OCI-LY3 (cell line): Measurements from ENCODE around the gene BCAR1.
"Not testable (repeated sequence)": the region's sequence is repeated elsewhere in the genome, so short reads cannot be mapped to it uniquely, and the experiment has no call there.

ENCODE experiments used
- H2AFZ ChIP-seq: fragments of 200-600, 300-600 bp; shearing (Covaris generic); 2 replicates; pipeline ENCODE4 v1.6.0; 2014; ENCODE audit warnings: antibody characterized with exemption, low read depth, low read length
- H3K27ac ChIP-seq: fragments of 200-600, 300-600 bp; sonication (generic); 2 replicates; pipeline ENCODE4 v1.5.1; 2014; ENCODE audit warnings: mild to moderate bottlenecking, low read length, moderate library complexity, mixed read lengths
- H3K27me3 ChIP-seq: fragments of 200-600, 300-600 bp; sonication (generic); 2 replicates; pipeline ENCODE4 v1.6.1; 2014; ENCODE audit warnings: low read depth, low read length, mixed read lengths
- H3K36me3 ChIP-seq: fragments of 200-600, 300-600 bp; sonication (generic); replicated peaks from 2 replicates; pipeline ENCODE3; 2014; ENCODE audit warnings: low read depth, low read length, mixed read lengths
- H3K4me1 ChIP-seq: fragments of 300-600, 200-600 bp; sonication (generic); 2 replicates; pipeline ENCODE4 v1.6.1; 2014; ENCODE audit warnings: low read length, mixed read lengths
- H3K4me2 ChIP-seq: fragments of 200-600, 300-600 bp; sonication (generic); 2 replicates; pipeline ENCODE4 v1.6.1; 2014; ENCODE audit warnings: low read length, mixed read lengths
- H3K4me3 ChIP-seq: fragments of 300-600, 200-600 bp; sonication (generic); 2 replicates; pipeline ENCODE4 v1.5.1; 2014; ENCODE audit warnings: antibody characterized with exemption, mild to moderate bottlenecking, low read length, moderate library complexity
- H3K79me2 ChIP-seq: fragments of 300-600, 200-600 bp; shearing (Covaris generic); 2 replicates; pipeline ENCODE4 v1.6.1; 2014; ENCODE audit warnings: mild to moderate bottlenecking, low read length, mixed read lengths
- H3K9ac ChIP-seq: fragments of 300-600, 200-600 bp; shearing (Covaris generic); 2 replicates; pipeline ENCODE4 v1.6.0; 2014; ENCODE audit warnings: mild to moderate bottlenecking, low read length, moderate library complexity
- H3K9me3 ChIP-seq: fragments of 200-600, 300-600 bp; shearing (Covaris generic); 2 replicates; pipeline ENCODE4 v1.6.1; 2014; ENCODE audit warnings: low read length, mixed read lengths; ENCODE audit not compliant: insufficient read depth
- H4K20me1 ChIP-seq: fragments of 200-600, 300-600 bp; sonication (generic); 2 replicates; pipeline ENCODE4 v1.6.1; 2016; ENCODE audit warnings: low read length, mixed read lengths; ENCODE audit not compliant: insufficient read depth
- CTCF ChIP-seq: fragments of 200-600, 300-600 bp; sonication (generic); IDR thresholded peaks from 2 replicates; pipeline ENCODE4 v1.5.1; 2014; ENCODE audit warnings: antibody characterized with exemption, low read length, low read depth
- EZH2phosphoT487 ChIP-seq: fragments of 200-600 bp; shearing (Covaris generic); IDR thresholded peaks from 2 replicates; pipeline ENCODE4 v1.6.1; 2018; ENCODE audit warnings: antibody characterized with exemption, mixed run types, low read depth

BCAR1 gene

GRCh38 chr16:75241955-75242354 is 9.5 kb downstream of the BCAR1 start:
- Histone ChIP-seq H3K27me3 (no peaks in the 10 kb centered on the region), H3K9me3 (no peaks in the 10 kb centered on the region), H3K36me3 (no peaks in the 10 kb centered on the region), H4K20me1 (peaks cover 6% of the 10 kb centered on the region; the same call in 1 of the 2 replicates), H3K27ac (no peak overlapping the region), H3K4me1 (peaks cover 14% of the 10 kb centered on the region), H2AFZ (no peak overlapping the region), H3K4me2 (no peak overlapping the region), H3K4me3 (no peak overlapping the region), H3K79me2 (no peaks in the 10 kb centered on the region), H3K9ac (no peak overlapping the region)
- TF ChIP-seq CTCF = no peak
- TF ChIP-seq EZH2phosphoT487 = no peak

GRCh38 chr16:75241412-75241811 is 10.0 kb downstream of the BCAR1 start:
- Histone ChIP-seq H4K20me1 (peaks cover 3% of the 10 kb centered on the region; the same call in 1 of the 2 replicates), H3K79me2 (no peaks in the 10 kb centered on the region), H3K27ac (no peak overlapping the region), H3K9me3 (no peaks in the 10 kb centered on the region), H3K36me3 (no peaks in the 10 kb centered on the region), H3K9ac (no peak overlapping the region), H3K4me2 (no peak overlapping the region), H3K4me1 (peaks cover 14% of the 10 kb centered on the region), H3K27me3 (no peaks in the 10 kb centered on the region), H2AFZ (no peak overlapping the region), H3K4me3 (no peak overlapping the region)
- TF ChIP-seq EZH2phosphoT487 (no peak), CTCF (no peak)

DNA sequence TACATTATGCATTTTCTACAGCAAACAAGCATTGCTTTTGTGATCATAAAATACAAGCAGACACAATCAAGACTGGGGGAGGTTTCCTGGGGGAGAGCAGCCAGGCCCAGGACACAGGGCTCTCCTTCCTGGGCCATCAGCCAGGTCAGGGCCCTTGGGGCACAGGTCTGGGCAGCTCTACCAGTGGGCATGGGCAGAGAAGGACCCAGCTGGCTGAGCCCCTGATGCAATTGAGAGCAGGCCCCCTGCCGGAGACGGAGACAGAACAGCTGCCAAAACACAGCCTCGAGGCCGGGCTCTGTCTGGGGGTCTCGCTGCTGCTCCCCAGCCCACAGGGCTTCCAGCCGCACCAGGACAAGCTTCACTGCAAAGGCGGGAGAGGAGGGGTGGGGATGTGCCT is 10.8 kb downstream of the BCAR1 start:
- not testable (repeated sequence) for H3K36me3 ChIP-seq, H3K27me3 ChIP-seq, H3K9me3 ChIP-seq, H2AFZ ChIP-seq, H3K27ac ChIP-seq, H4K20me1 ChIP-seq, H3K79me2 ChIP-seq, H3K4me2 ChIP-seq, H3K4me3 ChIP-seq, H3K9ac ChIP-seq
- peaks cover 14% of the 10 kb centered on the region for H3K4me1 ChIP-seq

DNA sequence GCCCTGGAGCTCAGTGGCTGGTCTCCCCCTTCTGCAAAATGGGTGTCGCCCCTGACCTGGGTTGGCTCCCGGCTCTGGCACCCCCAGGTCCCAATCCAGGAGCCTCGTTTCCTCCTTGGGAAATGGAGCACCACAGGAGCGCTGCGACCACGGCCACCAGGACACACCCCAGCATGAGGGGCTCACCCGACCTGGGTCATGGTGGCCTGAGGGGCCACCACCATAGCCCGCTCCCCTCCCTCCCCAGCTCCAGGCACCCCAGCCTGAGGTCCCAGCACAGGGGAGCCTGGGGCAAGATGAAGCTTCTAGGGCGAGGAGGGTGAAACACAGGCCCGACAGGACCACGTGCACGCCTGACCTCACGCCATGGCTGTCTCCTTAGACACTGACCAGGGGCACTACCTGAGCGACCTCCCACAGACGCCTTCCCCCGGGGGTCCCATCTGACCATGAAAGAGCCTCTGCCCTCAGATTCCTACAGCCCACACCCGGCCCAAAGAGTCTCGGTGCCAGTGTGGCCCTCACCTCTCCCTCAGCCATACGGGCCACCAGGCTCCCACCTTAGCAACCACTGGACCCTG is 11.8 kb downstream of the BCAR1 start:
- Histone ChIP-seq H3K79me2 (no peaks in the 10 kb centered on the region), H3K27ac (no peak overlapping the region), H3K36me3 (no peaks in the 10 kb centered on the region), H3K4me3 (no peak overlapping the region), H4K20me1 (peaks cover 3% of the 10 kb centered on the region; the same call in 1 of the 2 replicates), H3K4me1 (peaks cover 6% of the 10 kb centered on the region), H3K27me3 (no peaks in the 10 kb centered on the region), H2AFZ (no peak overlapping the region), H3K9ac (no peak overlapping the region), H3K9me3 (no peaks in the 10 kb centered on the region), H3K4me2 (no peak overlapping the region)
- no peak for TF ChIP-seq CTCF
- TF ChIP-seq EZH2phosphoT487 = no peak
